ENCODE data around the gene PTDSS2.

PTDSS2 gene

GRCh38 chr11:450809-451451 lies 851 bp downstream of the PTDSS2 start:
- Histone ChIP-seq H3K27ac (ENCODE audit: low read length) (no peak overlapping the region), H3K4me2 (ENCODE audit: low read depth, low read length) (peak overlapping the region; percentile 78), H3K9ac (ENCODE audit: low read length) (peak overlapping the region; percentile 80), H3F3A (ENCODE audit: insufficient read depth, low read length) (peaks cover 18% of the 10 kb centered on the region), H3K4me3 (ENCODE audit: low read length) (peak overlapping the region; percentile 85), H3K79me2 (ENCODE audit: low read length) (peaks cover 22% of the 10 kb centered on the region), H3K27me3 (replicated peaks; ENCODE audit: insufficient read depth, low read length) (peaks cover 2% of the 10 kb centered on the region; the same call in 1 of the 2 replicates), H3K9me3 (replicated peaks; ENCODE audit: insufficient read depth, low read length) (no peaks in the 10 kb centered on the region), H3K4me1 (ENCODE audit: low read length) (peaks cover 17% of the 10 kb centered on the region), H3K36me3 (replicated peaks; ENCODE audit: insufficient read depth, low read length) (no peaks in the 10 kb centered on the region), H2AFZ (ENCODE audit: low read length) (peak overlapping the region; percentile 78), H3K9me2 (replicated peaks; ENCODE audit: insufficient read depth, low read length) (no peaks in the 10 kb centered on the region), H4K20me1 (ENCODE audit: insufficient read depth, low read length) (no peaks in the 10 kb centered on the region)
- peak; percentile 47 for TF ChIP-seq CTCF (IDR thresholded peaks at IDR 0.05; ENCODE audit: low read length)
- TF ChIP-seq EZH2phosphoT487 (IDR thresholded peaks at IDR 0.05; ENCODE audit: low read length): no peak
- TF ChIP-seq EZH2 (optimal IDR thresholded peaks at IDR 0.05; ENCODE audit: low read depth, low read length): no peak
- peak; percentile 79 for DNase-seq

GRCh38 chr11:451738-452137 lies 1.7 kb downstream of the PTDSS2 start:
- Histone ChIP-seq H3K79me2 (ENCODE audit: low read length) (peaks cover 22% of the 10 kb centered on the region), H3K36me3 (replicated peaks; ENCODE audit: insufficient read depth, low read length) (no peaks in the 10 kb centered on the region), H3K9me2 (replicated peaks; ENCODE audit: insufficient read depth, low read length) (no peaks in the 10 kb centered on the region), H3K9ac (ENCODE audit: low read length) (no peak overlapping the region), H2AFZ (ENCODE audit: low read length) (no peak overlapping the region), H4K20me1 (ENCODE audit: insufficient read depth, low read length) (no peaks in the 10 kb centered on the region), H3K27ac (ENCODE audit: low read length) (no peak overlapping the region), H3F3A (ENCODE audit: insufficient read depth, low read length) (peaks cover 16% of the 10 kb centered on the region), H3K4me3 (ENCODE audit: low read length) (no peak overlapping the region), H3K27me3 (replicated peaks; ENCODE audit: insufficient read depth, low read length) (no peaks in the 10 kb centered on the region; the same call in 1 of the 2 replicates), H3K4me1 (ENCODE audit: low read length) (peaks cover 17% of the 10 kb centered on the region), H3K4me2 (ENCODE audit: low read depth, low read length) (peak overlapping the region; percentile 78; the same call in 1 of the 2 replicates), H3K9me3 (replicated peaks; ENCODE audit: insufficient read depth, low read length) (no peaks in the 10 kb centered on the region)
- no peak for TF ChIP-seq CTCF (IDR thresholded peaks at IDR 0.05; ENCODE audit: low read length)
- TF ChIP-seq EZH2 (optimal IDR thresholded peaks at IDR 0.05; ENCODE audit: low read depth, low read length): no peak
- TF ChIP-seq EZH2phosphoT487 (IDR thresholded peaks at IDR 0.05; ENCODE audit: low read length): no peak
- no peak for DNase-seq

- H2AFZ ChIP-seq (ENCODE audit: low read length): no peak overlapping the region
- DNase-seq: no peak
- H3K27ac ChIP-seq (ENCODE audit: low read length): no peak overlapping the region
- no peak overlapping the region for H3K4me2 ChIP-seq (ENCODE audit: low read depth, low read length)
- no peaks in the 10 kb centered on the region for H3K9me3 ChIP-seq (replicated peaks; ENCODE audit: insufficient read depth, low read length)
- no peak for TF ChIP-seq EZH2 (optimal IDR thresholded peaks at IDR 0.05; ENCODE audit: low read depth, low read length)
- TF ChIP-seq EZH2phosphoT487 (IDR thresholded peaks at IDR 0.05; ENCODE audit: low read length): no peak
- no peak for TF ChIP-seq CTCF (IDR thresholded peaks at IDR 0.05; ENCODE audit: low read length)
- H3K9ac ChIP-seq (ENCODE audit: low read length): no peak overlapping the region
- H3F3A ChIP-seq (ENCODE audit: insufficient read depth, low read length): peaks cover 14% of the 10 kb centered on the region
- H4K20me1 ChIP-seq (ENCODE audit: insufficient read depth, low read length): no peaks in the 10 kb centered on the region
- H3K36me3 ChIP-seq (replicated peaks; ENCODE audit: insufficient read depth, low read length): no peaks in the 10 kb centered on the region
- no peaks in the 10 kb centered on the region for H3K27me3 ChIP-seq (replicated peaks; ENCODE audit: insufficient read depth, low read length)
- no peaks in the 10 kb centered on the region for H3K9me2 ChIP-seq (replicated peaks; ENCODE audit: insufficient read depth, low read length)
- peaks cover 17% of the 10 kb centered on the region for H3K4me1 ChIP-seq (ENCODE audit: low read length)
- peaks cover 22% of the 10 kb centered on the region for H3K79me2 ChIP-seq (ENCODE audit: low read length)
- H3K4me3 ChIP-seq (ENCODE audit: low read length): no peak overlapping the region
Observed at GRCh38 chr11:452203-452744, 2.2 kb downstream of the PTDSS2 start.
